GM12801 (cell line): ENCODE measurements around the gene DNALI1.

Experiments
- CTCF ChIP-seq: IDR thresholded peaks from one replicate; pipeline ENCODE4 v1.5.1; 2011; ENCODE audit warnings: control low read depth; ENCODE audit not compliant: insufficient read length; ENCODE audit errors: extremely low read depth

Gene DNALI1

GRCh38 chr1:37553927-37554808, 2.6 kb upstream of the DNALI1 start, which contains the start of gene SNIP1:
Gene SNIP1 (minus strand): TSS chr1:37554293. CDS start chr1:37554229, 64 bp downstream.
- no peak for TF ChIP-seq CTCF

GRCh38 chr1:37557402-37557801, 662 bp downstream of the DNALI1 start:
- TF ChIP-seq CTCF, result no peak

GRCh38 chr1:37558411-37558810, 1.7 kb downstream of the DNALI1 start:
- no peak for TF ChIP-seq CTCF

GRCh38 chr1:37559080-37559479, 2.3 kb downstream of the DNALI1 start:
- no peak for TF ChIP-seq CTCF

- no peak for TF ChIP-seq CTCF
These were observed 3.8 kb downstream of the DNALI1 start for GRCh38 chr1:37560401-37561132.

GRCh38 chr1:37561133-37562132, 4.7 kb downstream of the DNALI1 start:
- no peak for TF ChIP-seq CTCF
